GM06990 (cell line): ENCODE results near the gene TPSB2.

Experiments used
- DNase-seq: peaks from one replicate; pipeline ENCODE4 v3.0.0-alpha.2; 2011; ENCODE audit not compliant: insufficient read length; ENCODE audit errors: extremely low read depth
- H3K27me3 ChIP-seq: replicated peaks from 2 replicates; pipeline ENCODE4 v1.6.0; 2011; ENCODE audit warnings: low read length; ENCODE audit not compliant: control insufficient read depth, insufficient read depth
- H3K36me3 ChIP-seq: 2 replicates; pipeline ENCODE4 v1.5.1; 2011; ENCODE audit warnings: low read length; ENCODE audit not compliant: control insufficient read depth, insufficient read depth
- H3K4me3 ChIP-seq: replicated peaks from 2 replicates; pipeline ENCODE4 v1.5.1; 2011; ENCODE audit warnings: low read depth, mild to moderate bottlenecking, control low read depth, low read length
- TF ChIP-seq, protein P1 (sequence below): IDR thresholded peaks from 2 replicates; pipeline ENCODE4 v1.5.1; 2011; ENCODE audit warnings: low read length, control low read depth, mild to moderate bottlenecking, inconsistent platforms; ENCODE audit not compliant: insufficient read depth, poor library complexity, severe bottlenecking

TPSB2 gene

DNA sequence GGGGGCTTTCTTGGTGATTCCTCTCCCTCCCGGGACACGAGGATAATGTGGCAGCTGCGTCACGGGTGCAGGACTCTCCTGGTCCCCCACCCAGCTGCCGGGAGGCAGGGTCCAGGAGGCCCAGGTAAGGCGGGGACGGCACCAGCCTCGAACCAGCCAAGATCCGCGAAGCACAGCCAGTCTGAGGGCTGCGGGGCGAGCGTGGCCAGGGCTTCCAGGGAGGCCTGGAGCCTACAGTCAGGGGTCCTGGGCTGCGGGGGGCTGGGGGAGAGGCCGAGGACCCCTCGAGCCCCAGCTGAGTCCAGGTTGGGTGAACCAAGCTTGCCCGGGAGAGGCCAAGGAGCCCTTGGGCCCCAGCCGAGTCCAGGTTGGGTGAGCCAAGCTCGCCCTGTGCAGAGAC is 35.8 kb upstream of the TPSB2 start:
- Histone ChIP-seq H3K27me3 (no peaks in the 10 kb centered on the region; the same call in 1 of the 2 replicates), H3K4me3 (no peak overlapping the region), H3K36me3 (no peaks in the 10 kb centered on the region)
- TF ChIP-seq, protein P1, sequence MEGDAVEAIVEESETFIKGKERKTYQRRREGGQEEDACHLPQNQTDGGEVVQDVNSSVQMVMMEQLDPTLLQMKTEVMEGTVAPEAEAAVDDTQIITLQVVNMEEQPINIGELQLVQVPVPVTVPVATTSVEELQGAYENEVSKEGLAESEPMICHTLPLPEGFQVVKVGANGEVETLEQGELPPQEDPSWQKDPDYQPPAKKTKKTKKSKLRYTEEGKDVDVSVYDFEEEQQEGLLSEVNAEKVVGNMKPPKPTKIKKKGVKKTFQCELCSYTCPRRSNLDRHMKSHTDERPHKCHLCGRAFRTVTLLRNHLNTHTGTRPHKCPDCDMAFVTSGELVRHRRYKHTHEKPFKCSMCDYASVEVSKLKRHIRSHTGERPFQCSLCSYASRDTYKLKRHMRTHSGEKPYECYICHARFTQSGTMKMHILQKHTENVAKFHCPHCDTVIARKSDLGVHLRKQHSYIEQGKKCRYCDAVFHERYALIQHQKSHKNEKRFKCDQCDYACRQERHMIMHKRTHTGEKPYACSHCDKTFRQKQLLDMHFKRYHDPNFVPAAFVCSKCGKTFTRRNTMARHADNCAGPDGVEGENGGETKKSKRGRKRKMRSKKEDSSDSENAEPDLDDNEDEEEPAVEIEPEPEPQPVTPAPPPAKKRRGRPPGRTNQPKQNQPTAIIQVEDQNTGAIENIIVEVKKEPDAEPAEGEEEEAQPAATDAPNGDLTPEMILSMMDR: no peak
- no peak for DNase-seq

GRCh38 chr16:1265090-1265630 is 35.2 kb upstream of the TPSB2 start:
- H3K36me3 ChIP-seq: no peaks in the 10 kb centered on the region
- no peaks in the 10 kb centered on the region; the same call in 1 of the 2 replicates for H3K27me3 ChIP-seq
- no peak overlapping the region for H3K4me3 ChIP-seq
- no peak for DNase-seq
- TF ChIP-seq, protein P1: no peak

- Histone ChIP-seq H3K36me3 (no peaks in the 10 kb centered on the region), H3K27me3 (no peaks in the 10 kb centered on the region; the same call in 1 of the 2 replicates), H3K4me3 (no peak overlapping the region)
- DNase-seq: no peak
- TF ChIP-seq, protein P1: no peak
Observed at GRCh38 chr16:1264345-1265089, 34.5 kb upstream of the TPSB2 start.

GRCh38 chr16:1263591-1264344 is 33.8 kb upstream of the TPSB2 start:
- no peak for DNase-seq
- Histone ChIP-seq H3K4me3 (no peak overlapping the region), H3K27me3 (no peaks in the 10 kb centered on the region; the same call in 1 of the 2 replicates), H3K36me3 (no peaks in the 10 kb centered on the region)
- TF ChIP-seq, protein P1: no peak

DNA sequence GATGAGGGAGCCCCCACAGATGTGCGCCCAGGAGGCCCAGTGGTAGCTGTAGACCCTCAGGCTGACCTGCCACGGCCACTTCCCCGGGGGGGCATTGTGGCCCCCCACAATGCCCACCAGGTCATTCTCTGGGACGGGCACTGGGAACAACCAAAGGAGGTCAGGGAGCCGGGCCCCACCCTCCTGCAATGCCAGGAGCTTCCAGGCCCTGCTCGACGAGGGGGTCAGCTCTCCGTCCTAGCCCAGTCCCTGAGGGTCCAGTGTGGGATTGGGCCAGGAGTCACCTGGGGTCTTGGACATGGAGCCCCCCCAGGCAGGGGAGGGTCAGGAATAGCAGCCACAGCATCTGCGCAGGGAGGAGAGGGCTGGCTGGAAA is 32.9 kb upstream of the TPSB2 start:
- H3K27me3 ChIP-seq: no peaks in the 10 kb centered on the region; the same call in 1 of the 2 replicates
- TF ChIP-seq, protein P1: no peak
- DNase-seq: no peak
- H3K36me3 ChIP-seq: no peaks in the 10 kb centered on the region
- H3K4me3 ChIP-seq: no peak overlapping the region
